Astrocyte of the cerebellum (primary cell): ENCODE results near the gene FMN2.
"Not testable (repeated sequence)": the region's sequence is repeated elsewhere in the genome, so short reads cannot be mapped to it uniquely, and the experiment has no call there.

Experiments used
- DNase-seq: peaks from one replicate; pipeline ENCODE4 v3.0.0-alpha.2; 2011; ENCODE audit warnings: low read depth
- H3K4me3 ChIP-seq: 2 replicates; pipeline ENCODE4 v1.5.1; 2011; ENCODE audit warnings: mild to moderate bottlenecking, low read depth, low read length, moderate library complexity
- in situ Hi-C: cut with HindIII; loops from 2 replicates; pipeline ENCODE4 v1.10.0; 2017; ENCODE audit warnings: low sequenced_read_pairs
- TF ChIP-seq, protein P1 (sequence below): IDR thresholded peaks from 2 replicates; pipeline ENCODE4 v1.5.1; 2012; ENCODE audit warnings: low read length, low read depth, moderate library complexity, mild to moderate bottlenecking; ENCODE audit errors: missing control alignments

Gene FMN2

DNA sequence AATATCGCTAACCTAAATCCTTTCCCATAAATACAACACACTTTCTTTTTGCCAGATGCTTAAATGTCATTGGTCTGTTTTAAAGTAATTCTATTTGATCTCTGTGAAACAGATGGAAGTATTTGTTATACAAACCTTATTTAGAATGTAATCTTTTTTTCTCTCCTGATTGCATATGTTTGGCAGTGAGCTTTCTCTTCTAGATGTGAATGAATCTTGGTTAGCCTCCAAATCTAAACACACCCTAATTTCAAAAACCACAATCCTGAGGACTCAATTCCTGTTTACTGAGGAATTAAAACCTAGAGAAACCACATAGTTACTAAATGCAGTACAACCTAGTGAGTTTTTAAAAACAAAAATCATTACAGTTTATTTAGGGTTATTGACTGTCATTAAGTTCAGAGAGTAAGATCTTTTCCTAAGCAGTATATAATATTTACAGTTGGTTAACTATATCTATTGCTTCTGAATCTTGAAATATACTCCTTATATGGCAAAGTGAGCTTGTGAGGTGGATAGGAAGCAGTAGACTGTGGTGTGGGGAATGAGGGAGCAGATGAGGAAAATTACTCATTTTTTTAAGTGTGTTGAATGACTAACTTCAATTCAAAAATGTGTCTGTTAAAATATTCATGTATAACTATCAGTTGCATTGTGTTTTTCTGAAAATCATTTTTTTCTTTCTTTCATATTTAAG is 218.7 kb downstream of the FMN2 start:
- no peak overlapping the region for H3K4me3 ChIP-seq
- peak; percentile 76 for DNase-seq
- TF ChIP-seq, protein P1, sequence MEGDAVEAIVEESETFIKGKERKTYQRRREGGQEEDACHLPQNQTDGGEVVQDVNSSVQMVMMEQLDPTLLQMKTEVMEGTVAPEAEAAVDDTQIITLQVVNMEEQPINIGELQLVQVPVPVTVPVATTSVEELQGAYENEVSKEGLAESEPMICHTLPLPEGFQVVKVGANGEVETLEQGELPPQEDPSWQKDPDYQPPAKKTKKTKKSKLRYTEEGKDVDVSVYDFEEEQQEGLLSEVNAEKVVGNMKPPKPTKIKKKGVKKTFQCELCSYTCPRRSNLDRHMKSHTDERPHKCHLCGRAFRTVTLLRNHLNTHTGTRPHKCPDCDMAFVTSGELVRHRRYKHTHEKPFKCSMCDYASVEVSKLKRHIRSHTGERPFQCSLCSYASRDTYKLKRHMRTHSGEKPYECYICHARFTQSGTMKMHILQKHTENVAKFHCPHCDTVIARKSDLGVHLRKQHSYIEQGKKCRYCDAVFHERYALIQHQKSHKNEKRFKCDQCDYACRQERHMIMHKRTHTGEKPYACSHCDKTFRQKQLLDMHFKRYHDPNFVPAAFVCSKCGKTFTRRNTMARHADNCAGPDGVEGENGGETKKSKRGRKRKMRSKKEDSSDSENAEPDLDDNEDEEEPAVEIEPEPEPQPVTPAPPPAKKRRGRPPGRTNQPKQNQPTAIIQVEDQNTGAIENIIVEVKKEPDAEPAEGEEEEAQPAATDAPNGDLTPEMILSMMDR, result no peak
- in situ Hi-C loops, result no loop called here

DNA sequence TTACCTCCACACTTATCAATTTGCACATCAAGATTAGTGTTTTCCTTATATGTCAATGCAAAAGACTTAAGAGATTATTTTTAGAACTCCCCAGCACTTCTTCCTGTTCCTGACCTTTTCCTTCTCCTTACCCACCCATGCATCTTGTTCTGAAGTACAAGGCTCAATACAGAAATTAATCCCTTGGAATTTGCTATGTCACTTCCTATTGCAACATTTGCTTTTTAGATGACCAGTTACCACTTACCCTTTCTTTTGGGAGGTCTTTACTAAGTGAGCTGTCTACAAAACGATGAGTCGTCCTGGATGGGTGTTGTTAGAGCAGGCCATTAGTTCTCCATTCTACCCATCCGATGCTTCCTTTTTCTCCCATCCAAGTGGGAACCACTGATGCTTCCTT is 221.2 kb downstream of the FMN2 start:
- in situ Hi-C loops, result no loop called here
- H3K4me3 ChIP-seq, result no peak overlapping the region
- DNase-seq, result no peak
- TF ChIP-seq, protein P1, result no peak

DNA sequence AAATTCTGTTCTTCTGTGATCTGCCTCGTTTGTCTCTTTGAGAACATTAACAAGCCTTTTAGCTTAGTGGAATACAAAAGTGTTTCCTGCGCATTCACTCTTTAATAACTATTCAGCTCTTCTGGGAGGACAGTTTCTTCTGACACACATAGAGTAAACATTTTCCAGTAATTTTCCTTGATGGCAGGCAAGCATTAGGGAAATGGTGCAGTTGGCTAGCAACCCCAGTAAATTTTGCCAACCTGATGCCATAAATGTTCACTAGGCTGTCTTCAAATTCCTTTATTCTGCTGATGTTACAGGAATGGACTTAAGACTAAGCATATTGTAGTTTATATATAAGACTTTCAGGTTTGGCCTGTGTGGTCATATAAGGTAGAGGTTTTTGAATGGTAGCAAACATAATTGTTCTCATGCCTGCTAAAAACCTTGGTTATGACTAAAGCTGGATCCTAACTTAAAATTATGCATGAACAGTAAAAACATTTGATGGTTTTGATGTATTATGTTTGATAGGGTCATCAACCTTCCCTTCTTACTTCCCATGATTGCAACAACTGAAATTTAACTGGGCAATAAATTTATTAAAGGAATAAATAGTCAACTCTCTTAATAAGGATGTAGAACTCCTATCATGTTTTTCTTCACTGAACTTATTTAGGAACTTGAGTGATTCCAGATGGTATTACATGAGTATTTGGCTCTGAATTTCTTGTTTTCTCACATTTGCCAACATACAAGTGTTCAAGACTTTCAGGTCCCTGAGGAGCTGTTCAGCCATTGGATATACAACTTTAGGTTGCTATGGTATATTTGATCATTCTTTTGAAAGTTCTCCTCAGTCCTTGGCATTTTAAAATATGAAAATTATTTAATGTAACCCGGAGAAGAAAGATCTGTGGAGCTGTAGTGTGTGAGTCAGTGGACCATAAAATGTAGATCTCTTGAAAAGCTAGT is 223.4 kb downstream of the FMN2 start:
- H3K4me3 ChIP-seq, result no peak overlapping the region
- in situ Hi-C loops, result no loop called here
- DNase-seq, result no peak
- TF ChIP-seq, protein P1, result no peak

DNA sequence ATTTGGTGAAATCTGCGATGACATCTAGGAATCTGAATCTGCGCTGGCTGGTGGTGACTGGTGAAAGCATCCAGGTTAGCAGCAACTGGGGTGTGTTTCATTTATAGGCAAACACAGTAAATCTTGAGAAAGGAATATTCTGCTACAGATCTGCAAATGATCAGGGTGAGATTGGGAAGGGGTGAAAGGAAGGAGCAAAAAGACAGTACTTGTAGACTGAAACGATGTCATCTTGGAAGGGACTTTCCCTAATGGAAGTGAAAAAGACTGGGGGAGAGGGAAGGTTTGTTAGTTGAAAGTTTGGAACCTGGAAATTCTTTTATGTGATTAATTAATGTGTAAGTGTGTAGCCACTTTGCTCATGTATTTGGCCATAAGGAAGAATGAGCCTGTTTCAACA is 228.3 kb downstream of the FMN2 start:
- H3K4me3 ChIP-seq, result no peak overlapping the region
- no peak for DNase-seq
- TF ChIP-seq, protein P1, result no peak
- in situ Hi-C loops, result no loop called here

DNA sequence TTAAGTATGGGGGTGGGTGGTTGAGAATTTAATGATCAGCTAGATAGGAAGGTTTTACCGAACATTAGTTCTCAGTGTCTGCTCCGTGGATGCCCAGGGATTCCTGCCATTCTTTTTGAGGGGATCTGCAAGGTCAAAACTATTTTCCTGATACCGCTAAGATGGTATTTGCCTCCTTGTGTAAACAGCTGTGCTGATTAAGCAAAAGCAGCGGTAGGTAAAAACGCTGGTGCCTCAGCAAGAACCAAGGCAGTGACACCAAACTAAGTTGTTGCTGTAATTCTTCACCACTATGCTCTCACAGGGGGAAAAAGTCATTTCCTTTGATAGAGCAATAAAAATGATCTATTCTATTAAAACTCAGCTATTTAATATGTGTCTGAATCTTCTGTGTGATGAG is 229.0 kb downstream of the FMN2 start:
- in situ Hi-C loops, result no loop called here
- DNase-seq, result no peak
- TF ChIP-seq, protein P1, result no peak
- no peak overlapping the region for H3K4me3 ChIP-seq

DNA sequence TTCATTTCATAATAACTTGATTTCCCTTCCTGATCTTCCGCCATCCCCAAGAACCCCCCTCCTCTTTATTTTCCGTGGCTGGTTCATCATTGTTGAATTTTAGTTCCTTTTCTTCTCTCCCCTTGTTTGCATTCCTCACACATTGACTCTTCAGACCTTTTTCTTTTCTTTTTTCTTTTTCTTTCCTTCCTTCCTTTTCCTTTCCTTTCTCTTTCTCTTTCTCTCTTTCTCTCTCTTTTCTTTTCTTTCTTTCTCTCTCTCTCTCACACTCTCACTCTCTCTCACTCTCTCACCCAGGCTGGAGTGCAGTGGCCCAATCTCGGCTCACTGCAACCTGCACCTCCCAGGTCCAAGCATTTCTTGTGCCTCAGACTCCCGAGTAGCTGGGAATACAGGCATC is 231.3 kb downstream of the FMN2 start:
- TF ChIP-seq, protein P1, result no peak
- in situ Hi-C loops, result no loop called here

DNA sequence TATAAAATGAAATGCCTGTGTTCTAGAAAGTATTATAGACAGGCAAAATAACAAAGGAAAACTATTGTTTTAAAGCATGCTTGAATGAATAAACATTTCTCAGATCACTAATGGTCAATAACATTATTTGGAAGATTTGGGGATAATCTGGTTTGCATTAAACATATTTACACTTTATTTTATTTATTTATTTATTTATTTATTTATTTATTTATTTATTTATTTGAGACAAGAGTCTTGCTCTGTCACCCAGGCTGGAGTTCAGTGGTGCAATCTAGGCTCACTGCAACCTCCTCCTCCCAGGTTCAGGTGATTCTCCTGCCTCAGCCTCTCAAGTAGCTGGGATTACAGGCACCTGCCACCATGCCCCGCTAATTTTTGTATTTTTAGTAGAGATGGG is 236.7 kb downstream of the FMN2 start:
- in situ Hi-C loops, result not testable (repeated sequence)

More for the DNA sequence above, 231.3 kb downstream of the FMN2 start:
- no peak for DNase-seq
- H3K4me3 ChIP-seq, result no peak overlapping the region

More for the DNA sequence above, 236.7 kb downstream of the FMN2 start:
- H3K4me3 ChIP-seq, DNase-seq: not testable (repeated sequence)
